ENCODE measurements around the gene SDF2L1. TPM values are rescaled to one million over a fixed set of nuclear protein-coding genes. Genes with fewer than 3 reads are reported as not detected.

Gene SDF2L1
- total and polyA plus RNA-seq, 9 of the 15 experiments (the other 6 are each of a cell fraction or from before 2014, with no cell fraction given) = 15.1 to 989 (median 124) TPM

DNA sequence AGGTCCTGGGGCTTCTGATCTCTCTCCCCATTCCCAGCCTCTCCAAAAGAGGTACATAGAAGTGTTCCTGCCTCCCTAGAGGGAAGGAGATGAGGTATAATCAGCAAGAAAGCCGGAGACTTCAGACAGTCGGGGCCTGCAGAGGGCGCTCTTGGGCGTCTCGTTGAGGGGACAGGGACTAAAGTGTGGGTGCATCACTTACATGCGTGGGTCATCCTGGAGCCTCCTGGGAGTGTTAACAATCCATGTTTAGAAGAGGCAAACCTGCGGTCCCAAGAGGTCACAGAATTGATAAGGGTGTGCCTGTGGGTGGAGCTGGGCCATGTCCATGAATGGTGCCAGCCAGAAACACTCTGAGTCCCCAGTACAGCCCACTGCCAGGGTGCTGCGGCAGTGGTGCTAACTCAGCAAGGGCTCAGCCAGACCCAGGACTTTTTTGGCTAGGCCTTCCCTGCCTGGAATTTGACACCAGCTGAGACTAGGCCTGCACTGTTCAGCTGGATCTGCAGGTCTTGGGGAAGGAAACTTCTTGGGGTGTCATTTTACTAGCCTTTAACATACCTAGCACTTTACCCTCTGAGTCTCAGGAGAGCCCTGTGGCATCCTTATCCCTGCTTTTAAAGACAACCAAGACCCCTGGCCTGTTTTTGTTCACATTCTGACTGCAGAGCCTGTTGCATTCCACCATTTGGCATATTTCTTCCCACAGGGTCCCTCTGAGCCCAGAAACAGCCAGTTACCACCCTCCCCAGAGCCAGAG, 17.8 kb upstream of the SDF2L1 start (continued):
- TF ChIP-seq JUND (IDR thresholded peaks at IDR 0.05; ENCODE audit: borderline replicate concordance, low read depth, low read length) = peak; percentile 69
- TF ChIP-seq JUND (tag; IDR thresholded peaks at IDR 0.05; ENCODE audit: borderline replicate concordance, low read depth, low read length) = no peak
- TF ChIP-seq ZBTB17 (CRISPR knock-in tag; IDR thresholded peaks at IDR 0.05) = no peak
- TF ChIP-seq MAFF (IDR thresholded peaks at IDR 0.05; ENCODE audit: low read length) = peak; percentile 40
- TF ChIP-seq MYC (IDR thresholded peaks at IDR 0.05; ENCODE audit: low read depth, low read length) = peak; percentile 56; the same call in 1 of the 2 replicates
- no peak for TF ChIP-seq MYC (CRISPR knock-in tag; IDR thresholded peaks at IDR 0.05; ENCODE audit: borderline replicate concordance, low read depth)
- TF ChIP-seq, protein P1, sequence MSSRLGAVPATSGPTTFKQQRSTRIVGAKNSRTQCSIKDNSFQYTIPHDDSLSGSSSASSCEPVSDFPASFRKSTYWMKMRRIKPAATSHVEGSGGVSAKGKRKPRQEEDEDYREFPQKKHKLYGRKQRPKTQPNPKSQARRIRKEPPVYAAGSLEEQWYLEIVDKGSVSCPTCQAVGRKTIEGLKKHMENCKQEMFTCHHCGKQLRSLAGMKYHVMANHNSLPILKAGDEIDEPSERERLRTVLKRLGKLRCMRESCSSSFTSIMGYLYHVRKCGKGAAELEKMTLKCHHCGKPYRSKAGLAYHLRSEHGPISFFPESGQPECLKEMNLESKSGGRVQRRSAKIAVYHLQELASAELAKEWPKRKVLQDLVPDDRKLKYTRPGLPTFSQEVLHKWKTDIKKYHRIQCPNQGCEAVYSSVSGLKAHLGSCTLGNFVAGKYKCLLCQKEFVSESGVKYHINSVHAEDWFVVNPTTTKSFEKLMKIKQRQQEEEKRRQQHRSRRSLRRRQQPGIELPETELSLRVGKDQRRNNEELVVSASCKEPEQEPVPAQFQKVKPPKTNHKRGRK (tag; IDR thresholded peaks at IDR 0.05) = no peak
- TF ChIP-seq E2F1 (CRISPR knock-in tag; IDR thresholded peaks at IDR 0.05) = 0 out of 2 replicates have a peak, but pooled peaks have one; percentile 2
- peak; percentile 93 for TF ChIP-seq SMC3 (conservative IDR thresholded peaks at IDR 0.05; ENCODE audit: insufficient read depth, low read depth, low read length)
- TF ChIP-seq MAFK (IDR thresholded peaks at IDR 0.05; ENCODE audit: low read length) = peak; percentile 26; the same call in 1 of the 2 replicates
- no peak for TF ChIP-seq SRSF3 (IDR thresholded peaks at IDR 0.05; ENCODE audit: insufficient read depth, low read length)
- TF ChIP-seq EP300 (IDR thresholded peaks at IDR 0.05; ENCODE audit: low read length) = peak; percentile 57
- peak; percentile 71 for TF ChIP-seq BHLHE40 (IDR thresholded peaks at IDR 0.05; ENCODE audit: low read length)
- no peak for TF ChIP-seq ATF3 (IDR thresholded peaks at IDR 0.05)
- 0 out of 2 replicates have a peak, but pooled peaks have one; percentile 39 for TF ChIP-seq ATF3 (CRISPR knock-in tag; conservative IDR thresholded peaks at IDR 0.05)
- no peak for TF ChIP-seq TAF1 (IDR thresholded peaks at IDR 0.05; ENCODE audit: control insufficient read depth, extremely low read depth, insufficient read depth, low read length, severe bottlenecking)
